ENCODE measurements around the gene DYDC1.

DNA sequence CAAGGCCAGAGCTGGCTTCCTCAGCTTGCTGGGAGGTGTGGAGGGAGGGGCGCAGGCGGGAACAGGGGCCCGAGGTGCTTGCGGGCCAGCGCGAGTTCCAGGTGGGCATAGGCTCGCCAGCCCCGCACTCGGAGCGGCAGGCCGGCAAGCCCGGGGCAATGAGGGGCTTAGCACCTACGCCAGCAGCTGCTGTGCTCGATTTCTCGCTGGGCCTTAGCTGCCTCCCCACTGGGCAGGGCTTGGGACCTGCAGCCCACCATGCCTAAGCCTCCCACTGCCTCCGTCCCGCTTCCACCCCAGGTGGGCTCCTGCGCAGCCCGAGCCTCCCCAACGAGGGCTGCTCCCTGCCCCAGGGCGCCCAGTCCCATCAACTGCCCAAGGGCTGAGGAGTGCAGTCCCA is 41.2 kb downstream of the DYDC1 start:
- TF ChIP-seq, protein P1, sequence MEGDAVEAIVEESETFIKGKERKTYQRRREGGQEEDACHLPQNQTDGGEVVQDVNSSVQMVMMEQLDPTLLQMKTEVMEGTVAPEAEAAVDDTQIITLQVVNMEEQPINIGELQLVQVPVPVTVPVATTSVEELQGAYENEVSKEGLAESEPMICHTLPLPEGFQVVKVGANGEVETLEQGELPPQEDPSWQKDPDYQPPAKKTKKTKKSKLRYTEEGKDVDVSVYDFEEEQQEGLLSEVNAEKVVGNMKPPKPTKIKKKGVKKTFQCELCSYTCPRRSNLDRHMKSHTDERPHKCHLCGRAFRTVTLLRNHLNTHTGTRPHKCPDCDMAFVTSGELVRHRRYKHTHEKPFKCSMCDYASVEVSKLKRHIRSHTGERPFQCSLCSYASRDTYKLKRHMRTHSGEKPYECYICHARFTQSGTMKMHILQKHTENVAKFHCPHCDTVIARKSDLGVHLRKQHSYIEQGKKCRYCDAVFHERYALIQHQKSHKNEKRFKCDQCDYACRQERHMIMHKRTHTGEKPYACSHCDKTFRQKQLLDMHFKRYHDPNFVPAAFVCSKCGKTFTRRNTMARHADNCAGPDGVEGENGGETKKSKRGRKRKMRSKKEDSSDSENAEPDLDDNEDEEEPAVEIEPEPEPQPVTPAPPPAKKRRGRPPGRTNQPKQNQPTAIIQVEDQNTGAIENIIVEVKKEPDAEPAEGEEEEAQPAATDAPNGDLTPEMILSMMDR (IDR thresholded peaks at IDR 0.05; ENCODE audit: insufficient read depth, low read depth, low read length) = no peak
- TF ChIP-seq EZH2 (IDR thresholded peaks at IDR 0.05; ENCODE audit: insufficient read depth, low read length) = no peak
